MM.1S (cell line): ENCODE results near the gene TCF21.
"Not testable (repeated sequence)": the region's sequence is repeated elsewhere in the genome, so short reads cannot be mapped to it uniquely, and the experiment has no call there.

Experiments used
- DNase-seq: peaks from one replicate; pipeline ENCODE4 v3.0.0-alpha.2; 2015
- H2AFZ ChIP-seq: fragments of 300-600 bp; sonication (generic); 2 replicates; pipeline ENCODE4 v1.6.0; 2016; ENCODE audit warnings: antibody characterized with exemption, low read length
- H3F3A ChIP-seq: fragments of 300-600 bp; sonication (generic); 2 replicates; pipeline ENCODE4 v1.6.1; 2016; ENCODE audit warnings: mild to moderate bottlenecking, antibody characterized with exemption, low read length, moderate library complexity, mixed read lengths; ENCODE audit not compliant: insufficient read depth
- H3K27ac ChIP-seq: fragments of 300-600 bp; sonication (generic); 2 replicates; pipeline ENCODE4 v1.5.1; 2016; ENCODE audit warnings: mild to moderate bottlenecking, low read length
- H3K27me3 ChIP-seq: fragments of 300-600 bp; sonication (generic); replicated peaks from 2 replicates; pipeline ENCODE4 v1.6.0; 2016; ENCODE audit warnings: low read length; ENCODE audit not compliant: insufficient read depth
- H3K36me3 ChIP-seq: fragments of 300-600 bp; sonication (generic); replicated peaks from 2 replicates; pipeline ENCODE4 v1.6.1; 2016; ENCODE audit warnings: mild to moderate bottlenecking, low read length, mixed read lengths; ENCODE audit not compliant: insufficient read depth
- H3K4me1 ChIP-seq: fragments of 300-600 bp; sonication (generic); 2 replicates; pipeline ENCODE4 v1.6.1; 2016; ENCODE audit warnings: low read length, mixed read lengths
- H3K4me2 ChIP-seq: fragments of 300-600 bp; sonication (generic); 2 replicates; pipeline ENCODE4 v1.6.0; 2016; ENCODE audit warnings: low read depth, low read length
- H3K4me3 ChIP-seq: fragments of 300-600 bp; sonication (generic); 2 replicates; pipeline ENCODE4 v1.5.1; 2016; ENCODE audit warnings: low read length, mixed read lengths
- H3K79me2 ChIP-seq: fragments of 300-600 bp; sonication (generic); 2 replicates; pipeline ENCODE4 v1.6.1; 2016; ENCODE audit warnings: mixed run types, low read length, mixed read lengths
- H3K9ac ChIP-seq: fragments of 300-600 bp; sonication (generic); 2 replicates; pipeline ENCODE4 v1.6.1; 2016; ENCODE audit warnings: low read length, mixed read lengths
- H3K9me2 ChIP-seq: fragments of 300-600 bp; sonication (generic); replicated peaks from 2 replicates; pipeline ENCODE4 v1.6.1; 2016; ENCODE audit warnings: mild to moderate bottlenecking, low read length, mixed read lengths; ENCODE audit not compliant: insufficient read depth
- H3K9me3 ChIP-seq: fragments of 300-600 bp; sonication (generic); replicated peaks from 2 replicates; pipeline ENCODE4 v1.6.1; 2016; ENCODE audit warnings: mild to moderate bottlenecking, low read length, mixed read lengths; ENCODE audit not compliant: insufficient read depth
- H4K20me1 ChIP-seq: fragments of 300-600 bp; sonication (generic); 2 replicates; pipeline ENCODE4 v1.6.1; 2016; ENCODE audit warnings: mild to moderate bottlenecking, low read length, moderate library complexity, mixed read lengths; ENCODE audit not compliant: insufficient read depth
- EZH2 ChIP-seq: fragments of 300-600 bp; sonication (generic); optimal IDR thresholded peaks from 2 replicates; pipeline ENCODE3; 2017; ENCODE audit warnings: low read depth, mild to moderate bottlenecking, antibody characterized with exemption, low read length, mixed read lengths
- EZH2phosphoT487 ChIP-seq: fragments of 300-600 bp; sonication (generic); IDR thresholded peaks from 2 replicates; pipeline ENCODE4 v1.6.1; 2018; ENCODE audit warnings: antibody characterized with exemption, low read length
- TF ChIP-seq, protein P1 (sequence below): fragments of 300-600 bp; sonication (generic); IDR thresholded peaks from 2 replicates; pipeline ENCODE4 v1.5.1; 2016; ENCODE audit warnings: antibody characterized with exemption, low read length, mixed read lengths

The TCF21 gene

DNA sequence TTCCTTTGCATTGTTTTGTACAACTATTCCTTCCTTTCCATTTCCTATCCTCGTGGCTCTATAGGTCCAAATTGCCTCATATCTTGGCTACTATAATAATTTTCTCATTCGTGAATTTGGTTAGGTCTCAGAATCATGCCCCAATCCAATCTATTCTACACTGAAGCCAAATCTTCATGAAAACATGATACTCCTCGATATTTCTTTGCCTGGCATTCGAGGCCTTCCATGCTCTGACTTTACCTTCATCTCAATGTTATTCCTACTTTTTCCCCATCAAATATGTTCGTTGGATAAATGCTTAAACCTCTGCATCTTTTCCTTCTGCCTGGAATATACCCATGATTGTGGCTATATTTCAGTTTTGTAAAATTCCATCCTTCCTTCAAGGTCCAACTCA is 30.4 kb downstream of the TCF21 start:
- Histone ChIP-seq H2AFZ (no peak overlapping the region), H3K4me3 (no peak overlapping the region), H3K27me3 (no peaks in the 10 kb centered on the region), H3K9me3 (no peaks in the 10 kb centered on the region), H3K9me2 (no peaks in the 10 kb centered on the region), H3K4me2 (no peak overlapping the region), H3K27ac (no peak overlapping the region), H3K79me2 (no peaks in the 10 kb centered on the region), H3F3A (no peaks in the 10 kb centered on the region), H3K9ac (no peak overlapping the region), H3K36me3 (no peaks in the 10 kb centered on the region), H3K4me1 (peaks cover 5% of the 10 kb centered on the region; the same call in 1 of the 2 replicates), H4K20me1 (no peaks in the 10 kb centered on the region)
- DNase-seq: no peak
- TF ChIP-seq, protein P1, sequence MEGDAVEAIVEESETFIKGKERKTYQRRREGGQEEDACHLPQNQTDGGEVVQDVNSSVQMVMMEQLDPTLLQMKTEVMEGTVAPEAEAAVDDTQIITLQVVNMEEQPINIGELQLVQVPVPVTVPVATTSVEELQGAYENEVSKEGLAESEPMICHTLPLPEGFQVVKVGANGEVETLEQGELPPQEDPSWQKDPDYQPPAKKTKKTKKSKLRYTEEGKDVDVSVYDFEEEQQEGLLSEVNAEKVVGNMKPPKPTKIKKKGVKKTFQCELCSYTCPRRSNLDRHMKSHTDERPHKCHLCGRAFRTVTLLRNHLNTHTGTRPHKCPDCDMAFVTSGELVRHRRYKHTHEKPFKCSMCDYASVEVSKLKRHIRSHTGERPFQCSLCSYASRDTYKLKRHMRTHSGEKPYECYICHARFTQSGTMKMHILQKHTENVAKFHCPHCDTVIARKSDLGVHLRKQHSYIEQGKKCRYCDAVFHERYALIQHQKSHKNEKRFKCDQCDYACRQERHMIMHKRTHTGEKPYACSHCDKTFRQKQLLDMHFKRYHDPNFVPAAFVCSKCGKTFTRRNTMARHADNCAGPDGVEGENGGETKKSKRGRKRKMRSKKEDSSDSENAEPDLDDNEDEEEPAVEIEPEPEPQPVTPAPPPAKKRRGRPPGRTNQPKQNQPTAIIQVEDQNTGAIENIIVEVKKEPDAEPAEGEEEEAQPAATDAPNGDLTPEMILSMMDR: no peak
- TF ChIP-seq EZH2phosphoT487 (no peak), EZH2 (no peak)

DNA sequence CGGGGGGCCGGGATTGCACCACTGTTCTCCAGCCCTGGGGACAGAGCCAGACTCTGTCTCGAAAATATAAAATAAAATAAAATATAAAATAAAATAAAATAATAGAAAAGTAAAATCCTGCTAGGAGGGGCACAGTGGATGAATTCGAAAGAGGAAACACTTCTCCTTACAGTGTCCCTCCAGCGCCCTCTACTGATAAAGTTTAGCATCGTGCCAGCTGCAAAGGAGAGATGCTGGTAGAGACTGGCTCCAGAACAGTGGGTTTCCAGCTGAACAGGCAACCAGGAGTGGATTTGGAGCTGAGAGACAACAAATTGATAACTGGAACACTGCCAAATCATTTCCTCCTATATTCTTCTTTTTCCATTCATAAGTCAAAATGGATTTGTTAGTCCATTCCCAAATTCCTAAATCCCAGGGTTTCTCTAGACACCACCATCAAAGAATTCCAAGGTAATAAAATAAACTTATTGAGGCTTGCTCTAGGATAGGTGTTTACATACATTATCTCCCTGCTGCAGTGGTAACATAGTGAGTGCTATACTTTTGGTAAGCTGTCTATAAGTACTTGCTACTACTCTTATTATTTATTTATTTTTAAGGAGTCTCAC is 32.4 kb downstream of the TCF21 start:
- TF ChIP-seq EZH2phosphoT487 (no peak), EZH2 (no peak)
- TF ChIP-seq, protein P1: peak; percentile 74
- Histone ChIP-seq H3K27me3 (no peaks in the 10 kb centered on the region), H2AFZ (no peak overlapping the region), H3K4me2 (peak overlapping the region; percentile 37; the same call in 1 of the 2 replicates), H3K36me3 (no peaks in the 10 kb centered on the region), H3K9me2 (no peaks in the 10 kb centered on the region), H3K9me3 (no peaks in the 10 kb centered on the region), H3K79me2 (no peaks in the 10 kb centered on the region), H3K4me1 (peaks cover 5% of the 10 kb centered on the region; the same call in 1 of the 2 replicates), H3K4me3 (no peak overlapping the region), H3K27ac (no peak overlapping the region), H3F3A (no peaks in the 10 kb centered on the region), H4K20me1 (no peaks in the 10 kb centered on the region), H3K9ac (no peak overlapping the region)
- DNase-seq: peak; percentile 84

DNA sequence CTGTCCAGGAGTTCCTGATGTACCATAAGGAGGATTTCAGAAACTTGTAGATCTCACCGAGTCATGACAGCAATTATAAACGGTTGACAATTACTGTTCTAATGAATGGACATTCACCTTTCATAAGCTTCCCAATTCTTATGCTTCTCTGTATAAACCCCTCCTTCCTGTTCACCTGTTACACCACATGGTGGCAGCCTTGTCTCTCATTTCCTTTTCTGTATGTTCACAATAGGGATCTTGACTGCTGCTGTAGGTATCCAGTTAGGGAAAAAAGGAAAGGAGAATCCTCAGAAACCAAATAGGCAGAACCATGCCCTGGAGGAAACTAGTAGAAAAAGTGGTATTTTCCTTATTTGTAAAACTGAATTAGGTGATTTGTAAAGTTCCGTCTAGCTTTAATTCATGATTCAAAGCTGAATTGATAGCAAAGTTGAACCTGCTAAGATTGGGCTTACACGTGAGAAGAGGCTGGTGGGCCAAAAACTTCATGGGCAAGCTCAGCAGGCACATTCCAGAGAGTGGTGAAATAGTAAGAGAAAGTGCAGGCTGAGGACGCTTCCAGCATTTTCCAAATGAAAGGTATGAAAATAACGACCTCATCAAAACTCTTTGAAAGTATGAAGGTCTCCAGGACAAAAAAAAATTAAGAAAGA is 35.2 kb downstream of the TCF21 start:
- no peak overlapping the region for H3K27ac ChIP-seq
- H3K9ac ChIP-seq: no peak overlapping the region
- TF ChIP-seq, protein P1: peak; percentile 84
- TF ChIP-seq EZH2phosphoT487 (no peak), EZH2 (no peak)
- H3K27me3 ChIP-seq: no peaks in the 10 kb centered on the region
- no peaks in the 10 kb centered on the region for H3K9me3 ChIP-seq
- no peaks in the 10 kb centered on the region for H3K79me2 ChIP-seq
- peak; percentile 62 for DNase-seq
- no peaks in the 10 kb centered on the region for H3K36me3 ChIP-seq
- H4K20me1 ChIP-seq: no peaks in the 10 kb centered on the region
- no peaks in the 10 kb centered on the region for H3K9me2 ChIP-seq
- no peak overlapping the region for H3K4me2 ChIP-seq
- no peak overlapping the region for H2AFZ ChIP-seq
- H3F3A ChIP-seq: no peaks in the 10 kb centered on the region
- peaks cover 4% of the 10 kb centered on the region; the same call in 1 of the 2 replicates for H3K4me1 ChIP-seq
- H3K4me3 ChIP-seq: no peak overlapping the region

DNA sequence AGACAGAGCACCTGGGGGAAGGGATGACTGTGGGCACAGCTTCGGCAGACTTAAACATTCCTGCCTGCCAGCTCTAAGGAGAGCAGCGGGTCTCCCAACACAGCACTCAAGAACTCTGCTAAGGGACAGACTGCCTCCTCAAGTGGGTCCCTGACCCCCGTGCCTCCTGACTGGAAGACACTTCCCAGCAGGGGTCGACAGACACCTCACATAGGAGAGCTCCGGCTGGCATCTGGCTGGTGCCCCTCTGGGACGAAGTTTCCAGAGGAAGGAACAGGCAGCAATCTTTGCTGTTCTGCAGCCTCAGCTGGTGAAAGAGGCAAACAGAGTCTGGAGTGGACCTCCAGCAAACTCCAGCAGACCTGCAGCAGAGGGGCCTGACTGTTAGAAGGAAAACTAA is 42.3 kb downstream of the TCF21 start:
- not testable (repeated sequence) for H3F3A ChIP-seq, H3K9ac ChIP-seq, H3K27ac ChIP-seq, H3K4me3 ChIP-seq, H3K4me2 ChIP-seq, H3K9me3 ChIP-seq, H3K27me3 ChIP-seq, H3K79me2 ChIP-seq, H2AFZ ChIP-seq, DNase-seq, H3K4me1 ChIP-seq, H3K36me3 ChIP-seq, H3K9me2 ChIP-seq, H4K20me1 ChIP-seq

DNA sequence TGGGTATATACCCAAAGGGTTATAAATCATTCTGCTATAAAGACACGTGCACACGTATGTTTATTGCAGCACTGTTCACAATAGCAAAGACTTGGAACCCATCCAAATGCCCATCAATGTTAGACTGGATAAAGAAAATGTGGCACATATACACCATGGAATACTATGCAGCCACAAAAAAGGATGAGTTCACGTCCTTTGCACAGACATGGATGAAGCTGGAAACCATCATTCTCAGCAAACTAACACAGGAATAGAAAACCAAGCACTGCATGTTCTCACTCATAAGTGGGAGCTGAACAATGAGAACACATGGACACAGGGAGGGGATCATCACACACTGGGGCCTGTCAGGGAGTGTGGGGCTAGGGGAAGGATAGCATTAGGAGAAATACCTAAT is 47.4 kb downstream of the TCF21 start:
- H3K9ac ChIP-seq, H3K27ac ChIP-seq, H2AFZ ChIP-seq, H3K36me3 ChIP-seq, H3K9me3 ChIP-seq, H3K79me2 ChIP-seq, H4K20me1 ChIP-seq, H3K27me3 ChIP-seq, H3F3A ChIP-seq, H3K9me2 ChIP-seq, H3K4me3 ChIP-seq, H3K4me1 ChIP-seq, H3K4me2 ChIP-seq, DNase-seq: not testable (repeated sequence)
